Smooth muscle cell of the umbilical artery (primary cell): Measurements from ENCODE around the gene TCTN3. TPM values are rescaled to one million over a fixed set of nuclear protein-coding genes. Genes with fewer than 3 reads are reported as not detected.

Source experiments
- total RNA-seq: library from RNA; depleted of rRNA; stranded (reverse); fragments of >200 nt; gene quantifications from 2 replicates; pipeline ENCODE4 v1.2.3, GENCODE V29; 2014

TCTN3 gene, protein sequence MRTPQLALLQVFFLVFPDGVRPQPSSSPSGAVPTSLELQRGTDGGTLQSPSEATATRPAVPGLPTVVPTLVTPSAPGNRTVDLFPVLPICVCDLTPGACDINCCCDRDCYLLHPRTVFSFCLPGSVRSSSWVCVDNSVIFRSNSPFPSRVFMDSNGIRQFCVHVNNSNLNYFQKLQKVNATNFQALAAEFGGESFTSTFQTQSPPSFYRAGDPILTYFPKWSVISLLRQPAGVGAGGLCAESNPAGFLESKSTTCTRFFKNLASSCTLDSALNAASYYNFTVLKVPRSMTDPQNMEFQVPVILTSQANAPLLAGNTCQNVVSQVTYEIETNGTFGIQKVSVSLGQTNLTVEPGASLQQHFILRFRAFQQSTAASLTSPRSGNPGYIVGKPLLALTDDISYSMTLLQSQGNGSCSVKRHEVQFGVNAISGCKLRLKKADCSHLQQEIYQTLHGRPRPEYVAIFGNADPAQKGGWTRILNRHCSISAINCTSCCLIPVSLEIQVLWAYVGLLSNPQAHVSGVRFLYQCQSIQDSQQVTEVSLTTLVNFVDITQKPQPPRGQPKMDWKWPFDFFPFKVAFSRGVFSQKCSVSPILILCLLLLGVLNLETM
- total RNA-seq = 42.4 and 43.1 TPM in 2 replicates

DNA sequence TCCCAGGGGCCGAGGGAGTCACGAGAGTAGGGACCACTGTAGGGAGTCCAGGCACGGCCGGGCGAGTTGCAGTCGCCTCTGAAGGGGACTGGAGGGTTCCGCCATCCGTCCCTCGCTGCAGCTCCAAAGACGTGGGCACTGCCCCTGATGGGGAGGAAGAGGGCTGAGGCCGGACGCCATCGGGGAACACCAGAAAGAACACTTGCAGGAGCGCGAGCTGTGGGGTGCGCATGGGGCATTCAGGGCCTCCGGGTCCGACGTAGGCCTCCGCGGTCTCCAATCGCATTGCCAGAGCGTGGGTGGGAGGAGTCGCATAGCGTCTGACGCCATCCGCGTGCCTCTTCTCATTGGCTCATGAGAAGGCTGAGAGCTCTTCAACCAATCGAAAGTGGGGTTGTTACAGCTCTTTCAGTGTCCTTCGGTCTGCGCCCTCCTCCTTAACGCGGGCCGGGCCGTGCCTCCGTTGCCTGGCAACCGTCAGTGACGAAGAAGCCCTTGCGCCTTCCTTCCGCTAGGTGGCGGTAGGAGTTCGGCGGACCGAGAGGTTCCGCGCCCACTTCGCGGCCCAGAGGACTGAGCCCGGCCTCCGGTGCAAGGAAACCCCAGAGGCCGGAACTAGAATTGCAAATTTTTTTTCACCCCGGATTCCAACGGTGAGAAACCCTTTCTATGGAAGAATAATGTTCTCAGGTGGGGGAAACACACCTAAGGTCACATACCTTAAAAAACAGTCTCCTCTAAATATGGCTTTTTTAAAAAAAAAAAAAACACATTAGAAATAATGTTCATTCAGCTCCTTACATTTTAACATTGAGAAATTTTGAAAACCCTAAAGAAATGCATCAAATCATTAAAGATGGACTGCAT is at the start of gene TCTN3:
TCTN3 (minus strand) TSS at position 260 of the 867 bp plus-strand sequence; CDS start at position 232, 28 bp downstream.

DNA sequence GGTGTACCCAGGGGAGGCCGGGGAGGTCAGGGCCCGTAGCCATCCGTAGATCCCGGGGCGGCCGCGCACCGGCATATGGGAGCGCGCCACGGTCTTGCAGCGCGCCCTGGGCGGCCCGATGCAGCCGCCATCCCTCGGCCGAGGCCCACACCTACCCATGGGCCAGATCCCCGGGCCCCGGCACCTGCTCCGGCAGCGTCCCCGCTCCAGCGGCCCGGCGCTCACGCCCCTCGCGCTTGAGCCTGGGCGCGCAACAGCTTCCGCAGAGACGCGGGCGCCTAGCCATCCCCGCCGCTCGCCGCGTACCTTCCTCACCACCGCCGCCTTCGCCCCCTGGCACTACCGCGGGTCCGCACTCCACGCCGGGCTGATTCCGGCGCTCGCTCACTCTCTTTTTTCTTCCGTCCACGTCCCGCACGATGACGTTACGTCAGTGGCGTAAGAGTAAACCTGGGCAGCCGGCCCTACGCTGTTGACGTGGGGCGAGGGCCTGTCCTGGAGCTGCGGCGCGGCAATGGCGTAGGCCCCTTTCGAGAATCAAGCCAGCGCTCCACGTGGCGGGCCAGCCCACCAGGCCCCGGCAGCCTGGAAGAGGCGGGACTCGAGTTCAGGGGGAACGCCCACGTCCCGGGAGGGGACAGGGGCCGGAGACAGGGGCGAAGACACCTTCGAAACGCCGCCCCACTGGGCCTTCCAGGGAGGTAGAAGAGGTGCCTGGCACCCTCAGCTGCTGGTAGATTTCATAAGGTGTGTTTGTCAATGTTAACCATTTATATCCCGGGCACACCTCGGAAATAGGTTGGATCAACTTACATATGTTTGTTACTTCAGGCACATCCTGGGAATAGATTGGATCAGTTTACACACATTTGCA is 37.2 kb downstream of the TCTN3 start, which contains the start of gene ALDH18A1:
ALDH18A1 (minus strand) TSS at position 421 of the 874 bp plus-strand sequence. CDS start 3,334 bp downstream, outside the sequence.

Other genes starting within 250 kb of the TCTN3 start
- 12.5 and 20.9 TPM in 2 replicates for gene SORBS1, start 132.6 kb downstream of the TCTN3 start, total RNA-seq
- 249 and 250 TPM in 2 replicates for gene ALDH18A1, start 37.2 kb downstream of the TCTN3 start, total RNA-seq
- 0.09 TPM in 1 of 2 replicates, not detected in the other for gene ENTPD1, start 62.2 kb upstream of the TCTN3 start, total RNA-seq
- 0.18 and 0.30 TPM in 2 replicates for gene CC2D2B, start 214.0 kb upstream of the TCTN3 start, total RNA-seq